ENCODE data around the gene LAIR1.
A peak's percentile ranks its signal among the peaks of the same experiment; 100 is the strongest.

LAIR1 gene

DNA sequence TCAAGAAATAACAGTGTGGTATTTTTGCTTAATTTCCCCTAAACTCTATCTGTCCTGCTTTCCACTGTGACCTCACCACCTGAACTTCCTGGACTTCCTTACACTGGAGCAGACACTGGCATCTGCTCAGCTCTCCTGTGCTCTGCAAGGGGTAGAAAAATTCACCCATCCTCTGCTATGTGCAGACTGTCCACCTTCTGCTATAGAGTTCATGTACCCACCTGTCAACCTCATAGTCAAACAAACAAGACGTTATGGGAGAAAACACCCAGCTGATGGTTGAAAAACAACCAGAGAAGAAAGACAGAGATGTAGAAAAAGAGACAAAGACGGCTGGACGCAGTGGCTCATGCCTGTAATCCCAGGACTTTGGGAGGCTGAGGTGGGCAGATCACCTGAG, 12.2 kb downstream of the LAIR1 start:
- no peak overlapping the region for H3K27ac ChIP-seq
- no peaks in the 10 kb centered on the region for H3K79me2 ChIP-seq (ENCODE audit: insufficient read depth, low read depth)
- TF ChIP-seq, protein P1, sequence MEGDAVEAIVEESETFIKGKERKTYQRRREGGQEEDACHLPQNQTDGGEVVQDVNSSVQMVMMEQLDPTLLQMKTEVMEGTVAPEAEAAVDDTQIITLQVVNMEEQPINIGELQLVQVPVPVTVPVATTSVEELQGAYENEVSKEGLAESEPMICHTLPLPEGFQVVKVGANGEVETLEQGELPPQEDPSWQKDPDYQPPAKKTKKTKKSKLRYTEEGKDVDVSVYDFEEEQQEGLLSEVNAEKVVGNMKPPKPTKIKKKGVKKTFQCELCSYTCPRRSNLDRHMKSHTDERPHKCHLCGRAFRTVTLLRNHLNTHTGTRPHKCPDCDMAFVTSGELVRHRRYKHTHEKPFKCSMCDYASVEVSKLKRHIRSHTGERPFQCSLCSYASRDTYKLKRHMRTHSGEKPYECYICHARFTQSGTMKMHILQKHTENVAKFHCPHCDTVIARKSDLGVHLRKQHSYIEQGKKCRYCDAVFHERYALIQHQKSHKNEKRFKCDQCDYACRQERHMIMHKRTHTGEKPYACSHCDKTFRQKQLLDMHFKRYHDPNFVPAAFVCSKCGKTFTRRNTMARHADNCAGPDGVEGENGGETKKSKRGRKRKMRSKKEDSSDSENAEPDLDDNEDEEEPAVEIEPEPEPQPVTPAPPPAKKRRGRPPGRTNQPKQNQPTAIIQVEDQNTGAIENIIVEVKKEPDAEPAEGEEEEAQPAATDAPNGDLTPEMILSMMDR (conservative IDR thresholded peaks at IDR 0.05; ENCODE audit: low read depth, low read length), result no peak
- no peak overlapping the region for H3K9ac ChIP-seq
- peaks cover 3% of the 10 kb centered on the region; the same call in 1 of the 2 replicates for H3K27me3 ChIP-seq (ENCODE audit: insufficient read depth, low read depth)
- no peaks in the 10 kb centered on the region for H4K20me1 ChIP-seq (ENCODE audit: insufficient read depth)
- no peaks in the 10 kb centered on the region for H3K4me1 ChIP-seq (ENCODE audit: low read depth, poor library complexity, severe bottlenecking)
- no peak overlapping the region for H2AFZ ChIP-seq (ENCODE audit: low read depth)
- H3K36me3 ChIP-seq (ENCODE audit: insufficient read depth), result no peaks in the 10 kb centered on the region
- no peak overlapping the region for H3K4me2 ChIP-seq
- H3K4me3 ChIP-seq (IDR thresholded peaks at IDR 0.05; ENCODE audit: insufficient read depth, low read depth, low read length), result no peak overlapping the region

DNA sequence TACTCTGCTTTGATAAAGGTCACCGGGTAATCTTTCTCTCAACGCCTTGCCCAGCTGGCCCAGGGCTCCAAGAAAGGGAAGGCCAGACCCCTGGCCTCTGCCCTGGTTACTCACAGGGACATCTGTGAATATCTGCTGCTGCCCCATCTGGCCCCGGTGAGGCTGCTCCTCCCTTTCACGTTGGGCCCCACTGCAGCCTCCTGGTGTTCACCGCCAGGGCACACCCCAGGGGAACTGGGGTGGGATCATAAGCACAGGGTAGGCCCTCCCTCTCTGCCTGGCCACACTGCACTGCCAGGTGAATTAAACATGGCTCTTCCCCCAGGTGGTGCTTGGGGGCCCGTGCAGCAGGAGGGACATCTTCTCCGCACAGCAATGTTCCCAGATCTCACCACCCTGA, 12.7 kb downstream of the LAIR1 start:
- H4K20me1 ChIP-seq (ENCODE audit: insufficient read depth), result no peaks in the 10 kb centered on the region
- H3K36me3 ChIP-seq (ENCODE audit: insufficient read depth), result no peaks in the 10 kb centered on the region
- H2AFZ ChIP-seq (ENCODE audit: low read depth), result no peak overlapping the region
- no peaks in the 10 kb centered on the region for H3K4me1 ChIP-seq (ENCODE audit: low read depth, poor library complexity, severe bottlenecking)
- H3K4me3 ChIP-seq (IDR thresholded peaks at IDR 0.05; ENCODE audit: insufficient read depth, low read depth, low read length), result no peak overlapping the region
- peaks cover 3% of the 10 kb centered on the region; the same call in 1 of the 2 replicates for H3K27me3 ChIP-seq (ENCODE audit: insufficient read depth, low read depth)
- TF ChIP-seq, protein P1 (conservative IDR thresholded peaks at IDR 0.05; ENCODE audit: low read depth, low read length), result no peak
- H3K9ac ChIP-seq, result no peak overlapping the region
- H3K79me2 ChIP-seq (ENCODE audit: insufficient read depth, low read depth), result no peaks in the 10 kb centered on the region
- no peak overlapping the region for H3K27ac ChIP-seq
- H3K4me2 ChIP-seq, result 0 out of 2 replicates have a peak overlapping the region, but pooled peaks have one; percentile 8

DNA sequence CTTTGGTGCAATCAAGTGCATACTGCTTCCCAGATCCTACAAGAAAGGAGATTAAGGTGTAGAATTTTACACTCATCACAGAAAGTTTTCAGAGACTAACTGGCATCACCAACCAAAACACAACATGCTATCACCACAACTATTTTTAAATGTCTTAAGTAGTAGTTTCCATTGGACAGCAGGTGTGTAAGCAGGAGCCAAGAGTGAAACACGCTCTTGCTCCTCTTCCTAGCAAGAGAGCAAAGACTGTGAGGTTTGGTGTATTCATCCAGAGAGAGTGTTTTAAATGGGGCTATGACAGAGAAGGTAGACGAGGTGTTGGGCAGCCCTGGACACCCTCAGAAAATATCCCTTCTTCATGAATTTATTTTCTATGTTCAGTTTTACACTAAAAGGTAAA, 13.3 kb downstream of the LAIR1 start:
- H4K20me1 ChIP-seq (ENCODE audit: insufficient read depth), result no peaks in the 10 kb centered on the region
- no peaks in the 10 kb centered on the region for H3K36me3 ChIP-seq (ENCODE audit: insufficient read depth)
- H3K9ac ChIP-seq, result no peak overlapping the region
- no peak overlapping the region for H2AFZ ChIP-seq (ENCODE audit: low read depth)
- no peak overlapping the region for H3K27ac ChIP-seq
- peak overlapping the region; percentile 8; the same call in 1 of the 2 replicates for H3K4me2 ChIP-seq
- no peak overlapping the region for H3K4me3 ChIP-seq (IDR thresholded peaks at IDR 0.05; ENCODE audit: insufficient read depth, low read depth, low read length)
- H3K27me3 ChIP-seq (ENCODE audit: insufficient read depth, low read depth), result peaks cover 3% of the 10 kb centered on the region; the same call in 1 of the 2 replicates
- H3K79me2 ChIP-seq (ENCODE audit: insufficient read depth, low read depth), result no peaks in the 10 kb centered on the region
- no peaks in the 10 kb centered on the region for H3K4me1 ChIP-seq (ENCODE audit: low read depth, poor library complexity, severe bottlenecking)
- TF ChIP-seq, protein P1 (conservative IDR thresholded peaks at IDR 0.05; ENCODE audit: low read depth, low read length), result no peak

DNA sequence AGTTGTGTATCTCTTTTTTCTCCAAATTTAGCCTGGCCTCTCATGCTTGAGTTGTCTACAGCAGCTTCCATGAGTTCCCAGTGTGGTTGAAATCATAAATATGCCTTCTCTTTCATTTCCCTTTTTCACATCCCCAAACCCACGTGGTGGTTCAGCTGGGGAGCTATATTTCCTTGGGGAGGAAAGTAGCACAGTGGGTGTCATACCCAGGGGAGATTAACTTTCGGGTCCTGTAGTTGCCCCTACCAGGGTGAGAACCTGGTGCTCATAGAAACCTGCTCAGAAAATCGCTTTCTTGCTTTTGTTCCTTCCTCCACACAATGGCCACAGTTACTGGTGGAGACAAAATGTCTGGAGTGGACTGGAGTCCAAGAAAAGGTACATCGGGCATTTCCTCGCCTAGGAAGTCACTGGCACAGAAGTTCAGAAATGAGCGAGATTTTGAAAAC, 18.8 kb downstream of the LAIR1 start:
- Histone ChIP-seq H4K20me1 (ENCODE audit: insufficient read depth) (no peaks in the 10 kb centered on the region), H3K9ac (no peak overlapping the region), H3K79me2 (ENCODE audit: insufficient read depth, low read depth) (no peaks in the 10 kb centered on the region)

More for the DNA sequence above, 18.8 kb downstream of the LAIR1 start:
- peaks cover 18% of the 10 kb centered on the region; the same call in 1 of the 2 replicates for H3K27me3 ChIP-seq (ENCODE audit: insufficient read depth, low read depth)
- TF ChIP-seq, protein P1 (conservative IDR thresholded peaks at IDR 0.05; ENCODE audit: low read depth, low read length), result no peak
- H3K36me3 ChIP-seq (ENCODE audit: insufficient read depth), result no peaks in the 10 kb centered on the region
- H3K27ac ChIP-seq, result no peak overlapping the region
- H2AFZ ChIP-seq (ENCODE audit: low read depth), result no peak overlapping the region
- H3K4me3 ChIP-seq (IDR thresholded peaks at IDR 0.05; ENCODE audit: insufficient read depth, low read depth, low read length), result no peak overlapping the region
- no peak overlapping the region for H3K4me2 ChIP-seq
- H3K4me1 ChIP-seq (ENCODE audit: low read depth, poor library complexity, severe bottlenecking), result no peaks in the 10 kb centered on the region

All from KMS-11 (cell line).